Measurements from ENCODE around the gene FBXO42.

- TF ChIP-seq CTCF (IDR thresholded peaks at IDR 0.05), result no peak
- TF ChIP-seq POLR2AphosphoS5 (IDR thresholded peaks at IDR 0.05), result no peak
These were observed 66.2 kb downstream of the FBXO42 start for GRCh38 chr1:16286122-16286521.

Data from upper lobe of left lung (tissue), 4 donors.